ENCODE measurements around the gene LHFPL6. TPM values are rescaled to one million over a fixed set of nuclear protein-coding genes. Genes with fewer than 3 reads are reported as not detected.

The LHFPL6 gene
- total RNA-seq, 3 donors from 2014 or later (not counting 1 experiment from before 2014, with no cell fraction given), result not detected

DNA sequence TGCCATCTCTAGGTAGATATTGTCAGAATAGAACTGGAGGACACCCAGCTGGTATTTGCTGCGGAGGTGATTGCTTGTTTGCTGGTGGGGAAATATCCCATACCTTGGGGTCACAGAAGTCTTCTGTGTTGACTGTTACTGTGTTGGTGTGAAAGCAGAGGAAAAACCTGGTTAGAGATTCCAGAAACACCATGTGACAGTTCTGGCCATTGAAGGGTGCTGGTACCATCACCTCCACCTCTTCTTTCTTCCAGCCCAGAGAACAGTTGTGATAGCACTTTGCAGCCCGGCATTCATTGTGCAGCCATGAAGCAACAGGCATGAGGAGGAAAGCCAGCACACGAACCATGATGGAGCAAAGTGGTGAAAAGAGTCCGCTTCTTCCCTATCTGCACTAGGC is 4.9 kb upstream of the LHFPL6 start:
- no peak for ATAC-seq
- Mint-ChIP-seq H3K36me3 (no peaks in the 10 kb centered on the region), H3K27me3 (ENCODE audit: low read depth in 2 of 2) (peaks cover 13 to 34% of the 10 kb centered on the region in 2 donors), H3K27ac (no peak overlapping the region), H3K4me1 (peaks cover 0 to 8% of the 10 kb centered on the region in 2 donors), H3K9me3 (no peaks in the 10 kb centered on the region), H3K4me3 (no peak overlapping the region)
- DNase-seq, result no peak
- intact Hi-C loops (cut with micrococcal nuclease), result no loop called here
- 85% methylated on average over 4 of the region's 4 CpGs for WGBS (ENCODE audit: insufficient coverage)
- H3K9me3 ChIP-seq (ENCODE audit: control insufficient read depth, insufficient read depth, low read length), result no peaks in the 10 kb centered on the region
- no peak overlapping the region for H3K27ac ChIP-seq (ENCODE audit: low read length)
- TF ChIP-seq, protein P1, sequence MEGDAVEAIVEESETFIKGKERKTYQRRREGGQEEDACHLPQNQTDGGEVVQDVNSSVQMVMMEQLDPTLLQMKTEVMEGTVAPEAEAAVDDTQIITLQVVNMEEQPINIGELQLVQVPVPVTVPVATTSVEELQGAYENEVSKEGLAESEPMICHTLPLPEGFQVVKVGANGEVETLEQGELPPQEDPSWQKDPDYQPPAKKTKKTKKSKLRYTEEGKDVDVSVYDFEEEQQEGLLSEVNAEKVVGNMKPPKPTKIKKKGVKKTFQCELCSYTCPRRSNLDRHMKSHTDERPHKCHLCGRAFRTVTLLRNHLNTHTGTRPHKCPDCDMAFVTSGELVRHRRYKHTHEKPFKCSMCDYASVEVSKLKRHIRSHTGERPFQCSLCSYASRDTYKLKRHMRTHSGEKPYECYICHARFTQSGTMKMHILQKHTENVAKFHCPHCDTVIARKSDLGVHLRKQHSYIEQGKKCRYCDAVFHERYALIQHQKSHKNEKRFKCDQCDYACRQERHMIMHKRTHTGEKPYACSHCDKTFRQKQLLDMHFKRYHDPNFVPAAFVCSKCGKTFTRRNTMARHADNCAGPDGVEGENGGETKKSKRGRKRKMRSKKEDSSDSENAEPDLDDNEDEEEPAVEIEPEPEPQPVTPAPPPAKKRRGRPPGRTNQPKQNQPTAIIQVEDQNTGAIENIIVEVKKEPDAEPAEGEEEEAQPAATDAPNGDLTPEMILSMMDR (IDR thresholded peaks at IDR 0.05), result no peak
- no peaks in the 10 kb centered on the region for H3K36me3 ChIP-seq (ENCODE audit: control insufficient read depth, insufficient read depth, low read length)
- H3K4me3 ChIP-seq (ENCODE audit: low read length), result no peak overlapping the region
- peaks cover 6% of the 10 kb centered on the region for H3K4me1 ChIP-seq (ENCODE audit: control insufficient read depth, insufficient read depth, low read length)
- peaks cover 8% of the 10 kb centered on the region for H3K27me3 ChIP-seq (ENCODE audit: control insufficient read depth, insufficient read depth, low read length)

DNA sequence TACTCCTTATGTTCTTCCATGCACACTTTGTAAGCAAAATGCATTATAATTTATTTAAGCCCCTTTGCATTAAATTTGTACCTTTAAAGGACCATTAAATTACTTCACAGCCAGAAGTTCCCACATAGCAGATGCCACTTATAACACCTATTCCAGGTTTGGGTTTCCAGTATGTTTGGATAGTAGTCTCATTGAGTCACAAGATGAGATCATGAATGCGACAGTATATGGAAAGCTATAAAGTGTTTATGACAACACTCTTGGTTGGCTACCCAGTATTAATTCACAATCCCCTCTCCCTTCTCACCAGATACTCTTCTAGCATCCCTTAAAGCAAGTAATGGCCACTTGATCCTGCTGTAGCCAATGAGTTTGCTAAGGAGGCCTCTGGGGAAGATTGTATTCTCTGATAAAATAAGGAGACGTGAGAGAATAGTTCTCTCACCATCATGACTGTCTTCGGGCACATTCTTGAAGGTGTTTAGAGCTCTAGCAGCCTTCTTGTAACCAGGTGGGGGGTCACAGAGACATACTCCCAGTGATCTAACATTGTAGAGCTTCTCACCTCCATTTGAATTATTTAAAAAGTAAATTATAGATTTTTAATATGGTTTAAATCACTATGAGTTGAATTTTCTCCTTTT is 2.8 kb upstream of the LHFPL6 start:
- Histone ChIP-seq H3K4me1 (ENCODE audit: control insufficient read depth, insufficient read depth, low read length) (peaks cover 14% of the 10 kb centered on the region), H3K27me3 (ENCODE audit: control insufficient read depth, insufficient read depth, low read length) (peaks cover 9% of the 10 kb centered on the region), H3K4me3 (ENCODE audit: low read length) (no peak overlapping the region), H3K27ac (ENCODE audit: low read length) (no peak overlapping the region), H3K9me3 (ENCODE audit: control insufficient read depth, insufficient read depth, low read length) (no peaks in the 10 kb centered on the region), H3K36me3 (ENCODE audit: control insufficient read depth, insufficient read depth, low read length) (no peaks in the 10 kb centered on the region)
- Mint-ChIP-seq H3K4me3 (no peak overlapping the region), H3K4me1 (peaks cover 0 to 13% of the 10 kb centered on the region in 2 donors), H3K9me3 (no peaks in the 10 kb centered on the region), H3K36me3 (no peaks in the 10 kb centered on the region), H3K27me3 (ENCODE audit: low read depth in 2 of 2) (peaks cover 25 to 50% of the 10 kb centered on the region in 2 donors), H3K27ac (no peak overlapping the region)
- DNase-seq (no peak), ATAC-seq (no peak)
- TF ChIP-seq, protein P1 (IDR thresholded peaks at IDR 0.05), result no peak
- intact Hi-C loops (cut with micrococcal nuclease), result no loop called here
- WGBS (ENCODE audit: insufficient coverage), result 88% methylated on average over 2 of the region's 3 CpGs

DNA sequence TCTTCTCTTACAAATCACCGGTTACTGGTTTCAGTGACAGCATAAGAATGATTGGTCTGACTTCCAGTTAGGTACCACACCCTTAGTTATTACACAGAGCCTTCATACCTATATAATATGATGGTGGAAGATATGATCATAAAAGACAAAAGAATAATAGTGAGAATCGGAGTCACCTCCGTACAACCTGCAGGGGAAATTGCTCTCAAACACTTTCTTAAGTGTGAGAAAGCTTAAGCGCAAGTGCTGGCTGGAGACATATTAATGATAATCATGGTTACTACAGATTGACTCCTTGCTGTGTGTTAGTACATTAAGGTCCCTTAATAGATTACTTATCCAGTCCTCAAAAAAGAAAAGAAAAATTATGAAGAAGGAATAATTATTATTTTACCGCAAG is 1.8 kb upstream of the LHFPL6 start:
- ATAC-seq (no peak), DNase-seq (no peak)
- Mint-ChIP-seq H3K4me1 (peaks cover 0 to 13% of the 10 kb centered on the region in 2 donors), H3K27ac (no peak overlapping the region), H3K9me3 (no peaks in the 10 kb centered on the region), H3K36me3 (no peaks in the 10 kb centered on the region), H3K4me3 (no peak overlapping the region), H3K27me3 (ENCODE audit: low read depth in 2 of 2) (peaks cover 27 to 60% of the 10 kb centered on the region in 2 donors)
- TF ChIP-seq, protein P1 (IDR thresholded peaks at IDR 0.05), result no peak
- H3K27me3 ChIP-seq (ENCODE audit: control insufficient read depth, insufficient read depth, low read length), result peaks cover 9% of the 10 kb centered on the region
- 92% methylated on average over 2 of the region's 5 CpGs for WGBS (ENCODE audit: insufficient coverage)
- H3K36me3 ChIP-seq (ENCODE audit: control insufficient read depth, insufficient read depth, low read length), result no peaks in the 10 kb centered on the region
- H3K4me1 ChIP-seq (ENCODE audit: control insufficient read depth, insufficient read depth, low read length), result peaks cover 14% of the 10 kb centered on the region
- H3K9me3 ChIP-seq (ENCODE audit: control insufficient read depth, insufficient read depth, low read length), result no peaks in the 10 kb centered on the region
- no peak overlapping the region for H3K27ac ChIP-seq (ENCODE audit: low read length)
- no peak overlapping the region for H3K4me3 ChIP-seq (ENCODE audit: low read length)
- intact Hi-C loops (cut with micrococcal nuclease), result no loop called here

Measured in natural killer cell (primary cell).